ENCODE results near the gene C1QTNF5.

The C1QTNF5 gene

GRCh38 chr11:119372260-119373058 lies 31.8 kb upstream of the C1QTNF5 start:
- no peak for DNase-seq

GRCh38 chr11:119371778-119372182 lies 31.1 kb upstream of the C1QTNF5 start:
- no peak for DNase-seq

GRCh38 chr11:119371067-119371601 lies 30.5 kb upstream of the C1QTNF5 start:
- DNase-seq, result no peak

- no peak for DNase-seq
Measured at GRCh38 chr11:119370486-119371046, 29.9 kb upstream of the C1QTNF5 start.

GRCh38 chr11:119369132-119369925 lies 28.6 kb upstream of the C1QTNF5 start:
- DNase-seq, result no peak

GRCh38 chr11:119368121-119369034 lies 27.7 kb upstream of the C1QTNF5 start:
- no peak for DNase-seq

- DNase-seq, result no peak
Measured at GRCh38 chr11:119367661-119368120, 27.0 kb upstream of the C1QTNF5 start.

GRCh38 chr11:119366690-119367620 lies 26.3 kb upstream of the C1QTNF5 start:
- no peak for DNase-seq

- DNase-seq, result no peak
Measured at GRCh38 chr11:119365071-119365591, 24.4 kb upstream of the C1QTNF5 start.

GRCh38 chr11:119363851-119364590 lies 23.3 kb upstream of the C1QTNF5 start:
- DNase-seq, result peak; percentile 44

- no peak for DNase-seq
Measured at GRCh38 chr11:119363081-119363850, 22.6 kb upstream of the C1QTNF5 start.

GRCh38 chr11:119362741-119363080 lies 22.0 kb upstream of the C1QTNF5 start:
- no peak for DNase-seq

GRCh38 chr11:119361941-119362725 lies 21.4 kb upstream of the C1QTNF5 start:
- no peak for DNase-seq

GRCh38 chr11:119361056-119361787 lies 20.5 kb upstream of the C1QTNF5 start:
- peak; percentile 86 for DNase-seq

- no peak for DNase-seq
Measured at GRCh38 chr11:119359365-119360214, 18.9 kb upstream of the C1QTNF5 start.

GRCh38 chr11:119357074-119357473 lies 16.4 kb upstream of the C1QTNF5 start:
- DNase-seq, result no peak
